ENCODE measurements around the gene KCNQ1. TPM values are rescaled to one million over a fixed set of nuclear protein-coding genes. Genes with fewer than 3 reads are reported as not detected.

KCNQ1 gene
- polyA plus RNA-seq, 2 donors = 0.31 to 0.52 TPM

DNA sequence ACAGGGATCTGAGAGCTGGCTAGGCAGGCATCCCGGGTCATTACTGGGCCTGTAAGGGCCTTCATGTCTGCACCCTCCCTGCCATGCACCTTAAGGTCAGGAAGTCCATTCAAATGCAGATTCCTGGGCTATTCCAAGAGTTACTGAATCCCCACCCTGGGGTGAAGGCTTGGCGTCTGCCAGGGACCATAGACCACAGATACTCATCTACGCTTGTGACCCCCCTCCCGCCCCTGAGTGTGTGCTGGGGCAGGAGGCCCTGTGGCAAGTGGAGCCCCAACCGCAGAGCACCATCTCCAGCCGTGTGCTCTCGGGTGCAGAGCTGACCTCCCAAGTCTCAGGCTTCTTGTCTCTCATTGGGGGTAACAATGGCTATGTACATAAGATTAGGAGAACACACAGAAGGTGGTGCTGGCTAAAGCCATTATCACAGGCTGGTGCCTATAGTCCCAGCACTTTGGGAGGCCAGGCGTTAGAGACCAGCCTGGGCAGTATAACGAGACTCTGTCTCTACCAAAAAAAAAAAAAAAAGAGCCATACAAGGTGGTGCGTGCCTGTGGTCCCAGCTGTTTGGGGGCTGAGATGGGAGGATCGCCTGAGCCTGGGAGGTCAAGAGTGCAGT, 274.1 kb downstream of the KCNQ1 start:
- Histone ChIP-seq H3K4me1 (ENCODE audit: control insufficient read depth in 2 of 2, insufficient read depth in 2 of 2, low read length in 1 of 2) (peaks cover 0 to 3% of the 10 kb centered on the region in 2 donors), H3K27me3 (ENCODE audit: control insufficient read depth in 1 of 2, insufficient read depth in 2 of 2, low read length in 2 of 2) (no peaks in the 10 kb centered on the region), H3K27ac (ENCODE audit: low read depth in 2 of 2, low read length in 1 of 2) (no peak overlapping the region), H3K9me3 (ENCODE audit: control insufficient read depth in 2 of 2, insufficient read depth in 1 of 2, low read depth in 1 of 2, low read length in 1 of 2) (no peaks in the 10 kb centered on the region), H3K36me3 (ENCODE audit: control insufficient read depth in 2 of 2, insufficient read depth in 2 of 2, low read length in 1 of 2) (no peaks in the 10 kb centered on the region), H3K4me3 (ENCODE audit: low read depth in 1 of 2, low read length in 2 of 2) (no peak overlapping the region)
- 94 to 95% methylated on average over 11 of the region's 11 CpGs for WGBS, 2 donors

DNA sequence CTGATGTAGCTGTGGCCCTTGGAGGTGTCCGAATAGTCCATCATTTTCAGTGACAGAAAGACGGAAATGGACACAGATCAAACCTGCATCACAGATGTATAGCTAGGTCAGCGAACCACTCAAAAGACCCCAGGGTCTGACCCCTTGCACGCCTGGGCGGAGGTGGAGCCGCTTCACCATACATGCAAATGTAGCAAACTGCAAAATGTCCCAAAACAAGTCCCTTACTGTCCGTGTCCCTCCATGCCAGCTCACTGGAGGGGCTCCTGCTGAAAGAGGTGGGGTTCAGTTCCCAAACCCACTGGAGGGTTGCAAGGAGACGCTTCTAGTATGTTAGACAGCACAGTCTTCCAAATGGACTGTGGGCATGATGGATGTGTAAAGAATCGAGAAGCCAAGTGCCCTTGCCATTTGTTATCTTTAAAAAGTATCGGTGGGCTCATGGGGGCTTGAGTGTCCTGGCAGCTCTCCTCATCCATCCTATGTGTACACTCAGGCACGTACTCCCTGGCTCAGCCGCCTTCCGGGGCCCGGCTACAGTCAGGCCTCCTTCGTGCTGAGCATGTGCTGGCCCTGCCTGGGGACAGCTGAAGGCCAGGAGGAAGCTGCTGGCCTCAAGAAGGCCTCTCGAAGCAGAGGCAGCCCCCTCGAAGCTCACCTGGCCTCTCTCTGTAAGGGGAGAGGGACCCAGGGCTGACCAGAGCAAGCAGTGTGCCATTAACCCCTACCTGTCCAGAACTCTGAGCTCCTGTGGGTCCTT, 275.2 kb downstream of the KCNQ1 start:
- Histone ChIP-seq H3K4me3 (ENCODE audit: low read depth in 1 of 2, low read length in 2 of 2) (no peak overlapping the region), H3K36me3 (ENCODE audit: control insufficient read depth in 2 of 2, insufficient read depth in 2 of 2, low read length in 1 of 2) (no peaks in the 10 kb centered on the region), H3K27me3 (ENCODE audit: control insufficient read depth in 1 of 2, insufficient read depth in 2 of 2, low read length in 2 of 2) (no peaks in the 10 kb centered on the region), H3K9me3 (ENCODE audit: control insufficient read depth in 2 of 2, insufficient read depth in 1 of 2, low read depth in 1 of 2, low read length in 1 of 2) (no peaks in the 10 kb centered on the region), H3K4me1 (ENCODE audit: control insufficient read depth in 2 of 2, insufficient read depth in 2 of 2, low read length in 1 of 2) (peaks cover 0 to 3% of the 10 kb centered on the region in 2 donors), H3K27ac (ENCODE audit: low read depth in 2 of 2, low read length in 1 of 2) (no peak overlapping the region)
- 80 to 83% methylated on average over 17 of the region's 17 CpGs for WGBS, 2 donors

DNA sequence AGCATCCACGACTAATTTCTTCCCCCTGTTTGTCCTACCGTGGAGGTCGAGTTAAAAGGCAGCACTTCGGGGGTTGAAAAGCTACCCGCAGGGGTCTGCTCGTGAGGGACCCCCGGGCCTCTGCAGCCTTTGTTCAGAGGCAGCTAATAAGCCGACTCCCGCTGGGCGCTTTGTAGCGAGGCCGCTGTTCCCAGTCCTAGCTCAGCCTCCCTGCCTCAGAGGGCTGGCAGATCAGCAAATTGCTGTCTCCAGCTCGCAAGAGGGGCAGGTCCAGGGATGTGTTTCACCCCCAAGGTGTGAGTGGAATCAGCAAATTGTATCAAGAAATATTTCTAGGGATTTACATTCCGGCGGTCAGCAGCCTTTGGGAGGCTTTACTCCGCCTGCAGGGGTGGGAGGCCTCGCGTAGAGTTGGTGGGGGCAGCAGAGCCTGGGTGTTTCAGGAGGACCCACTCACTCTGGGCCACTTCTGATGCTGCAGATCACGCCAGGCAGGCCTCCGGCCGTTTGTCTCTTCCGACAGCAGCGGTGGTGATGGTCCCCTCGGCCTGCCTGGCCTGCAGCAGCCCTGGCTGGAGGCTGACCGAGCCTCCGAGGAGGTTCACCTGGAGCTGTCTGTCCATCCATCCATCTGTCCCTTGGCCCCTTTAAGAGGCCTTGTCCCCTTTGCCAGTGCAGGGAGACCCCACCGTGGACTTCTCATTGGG, 276.6 kb downstream of the KCNQ1 start:
- 86 to 88% methylated on average over 27 of the region's 27 CpGs for WGBS, 2 donors
- Histone ChIP-seq H3K27ac (ENCODE audit: low read depth in 2 of 2, low read length in 1 of 2) (no peak overlapping the region), H3K27me3 (ENCODE audit: control insufficient read depth in 1 of 2, insufficient read depth in 2 of 2, low read length in 2 of 2) (no peaks in the 10 kb centered on the region), H3K4me3 (ENCODE audit: low read depth in 1 of 2, low read length in 2 of 2) (no peak overlapping the region), H3K4me1 (ENCODE audit: control insufficient read depth in 2 of 2, insufficient read depth in 2 of 2, low read length in 1 of 2) (no peaks in the 10 kb centered on the region), H3K9me3 (ENCODE audit: control insufficient read depth in 2 of 2, insufficient read depth in 1 of 2, low read depth in 1 of 2, low read length in 1 of 2) (no peaks in the 10 kb centered on the region), H3K36me3 (ENCODE audit: control insufficient read depth in 2 of 2, insufficient read depth in 2 of 2, low read length in 1 of 2) (no peaks in the 10 kb centered on the region)

DNA sequence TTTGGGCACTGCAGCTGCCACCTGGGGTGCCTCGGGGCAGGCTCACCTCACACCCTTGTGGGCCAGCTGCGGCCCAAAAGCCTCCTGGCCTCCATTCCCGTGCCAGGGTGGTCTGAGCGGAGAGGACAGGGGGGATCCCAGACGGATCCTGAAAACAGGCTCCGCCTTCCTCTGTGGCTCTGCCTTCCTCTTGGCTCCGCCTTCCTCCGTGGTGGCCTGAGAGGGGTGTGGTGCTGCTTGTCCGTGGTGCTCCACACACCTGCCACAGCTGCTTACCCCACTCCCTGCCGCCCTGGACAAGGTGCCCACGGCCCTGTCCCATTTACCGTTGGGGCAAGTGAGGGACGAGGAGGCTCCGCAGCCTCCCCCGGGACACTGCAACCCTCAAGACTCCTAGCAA, 278.1 kb downstream of the KCNQ1 start:
- 82 to 86% methylated on average over 15 of the region's 15 CpGs for whole genome bisulfite sequencing, 2 donors
- Histone ChIP-seq H3K9me3 (ENCODE audit: control insufficient read depth in 2 of 2, insufficient read depth in 1 of 2, low read depth in 1 of 2, low read length in 1 of 2) (no peaks in the 10 kb centered on the region), H3K36me3 (ENCODE audit: control insufficient read depth in 2 of 2, insufficient read depth in 2 of 2, low read length in 1 of 2) (no peaks in the 10 kb centered on the region), H3K27ac (ENCODE audit: low read depth in 2 of 2, low read length in 1 of 2) (no peak overlapping the region), H3K27me3 (ENCODE audit: control insufficient read depth in 1 of 2, insufficient read depth in 2 of 2, low read length in 2 of 2) (no peaks in the 10 kb centered on the region), H3K4me3 (ENCODE audit: low read depth in 1 of 2, low read length in 2 of 2) (no peak overlapping the region), H3K4me1 (ENCODE audit: control insufficient read depth in 2 of 2, insufficient read depth in 2 of 2, low read length in 1 of 2) (no peaks in the 10 kb centered on the region)

DNA sequence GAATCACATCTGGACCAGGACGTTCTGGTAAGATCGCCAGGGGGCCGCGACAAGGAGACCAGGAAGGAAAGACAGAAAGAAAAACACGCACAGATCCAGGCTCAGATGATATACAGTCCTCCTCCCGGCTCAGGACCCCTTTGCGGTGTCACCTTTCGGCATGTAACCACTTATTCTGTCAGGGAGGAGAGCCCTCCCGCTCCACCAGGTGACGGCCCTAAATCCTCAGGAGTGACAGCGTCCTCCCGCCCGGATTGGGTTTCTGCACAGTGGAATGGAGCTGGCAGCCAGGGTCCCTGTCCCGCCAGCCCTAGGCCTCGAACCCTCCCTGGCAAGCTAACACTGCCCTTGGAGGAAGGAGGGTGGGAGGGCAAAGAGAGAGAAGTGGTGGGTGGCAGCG, 279.3 kb downstream of the KCNQ1 start:
- WGBS, 2 donors = 91 to 92% methylated on average over 16 of the region's 16 CpGs
- Histone ChIP-seq H3K36me3 (ENCODE audit: control insufficient read depth in 2 of 2, insufficient read depth in 2 of 2, low read length in 1 of 2) (no peaks in the 10 kb centered on the region), H3K4me1 (ENCODE audit: control insufficient read depth in 2 of 2, insufficient read depth in 2 of 2, low read length in 1 of 2) (no peaks in the 10 kb centered on the region), H3K4me3 (ENCODE audit: low read depth in 1 of 2, low read length in 2 of 2) (no peak overlapping the region), H3K27me3 (ENCODE audit: control insufficient read depth in 1 of 2, insufficient read depth in 2 of 2, low read length in 2 of 2) (no peaks in the 10 kb centered on the region), H3K9me3 (ENCODE audit: control insufficient read depth in 2 of 2, insufficient read depth in 1 of 2, low read depth in 1 of 2, low read length in 1 of 2) (no peaks in the 10 kb centered on the region), H3K27ac (ENCODE audit: low read depth in 2 of 2, low read length in 1 of 2) (no peak overlapping the region)

DNA sequence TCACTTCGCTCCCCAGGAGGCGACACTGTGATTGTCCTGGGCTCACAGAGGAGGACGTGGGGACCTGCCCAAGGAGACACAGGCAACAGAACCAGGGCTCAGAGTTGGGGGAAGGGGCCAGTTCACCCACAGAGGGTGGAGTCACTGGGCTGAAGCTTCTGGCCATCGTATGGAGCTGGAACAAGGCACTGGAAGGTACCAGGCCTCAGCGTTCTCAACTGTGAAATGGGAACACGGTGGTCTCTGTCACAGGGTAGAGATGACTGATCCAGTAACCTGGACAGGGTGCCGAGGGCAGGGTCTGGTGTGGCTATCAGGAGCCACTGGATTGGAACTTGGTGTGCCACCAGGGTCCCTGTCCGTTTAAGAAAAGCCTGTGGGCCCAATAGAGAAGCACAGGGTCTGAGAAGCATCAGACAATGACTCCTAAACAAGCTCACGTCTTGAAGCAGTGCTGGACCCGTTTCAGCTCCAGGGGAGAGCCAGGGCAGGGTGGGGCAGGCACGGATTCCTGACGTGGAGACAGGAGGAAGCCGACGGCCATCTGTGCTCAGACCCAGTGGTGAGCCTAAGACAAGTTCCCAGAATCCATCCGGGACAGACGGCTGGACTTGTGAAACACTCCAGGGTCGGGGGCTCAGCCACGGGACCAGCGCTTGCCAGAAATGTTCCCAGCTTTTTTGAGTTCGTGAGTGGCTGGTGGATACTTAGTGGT, 280.0 kb downstream of the KCNQ1 start:
- H3K27ac ChIP-seq (ENCODE audit: low read depth in 2 of 2, low read length in 1 of 2) = no peak overlapping the region
- no peaks in the 10 kb centered on the region for H3K36me3 ChIP-seq (ENCODE audit: control insufficient read depth in 2 of 2, insufficient read depth in 2 of 2, low read length in 1 of 2)
- 62 to 72% methylated on average over 20 of the region's 20 CpGs for WGBS, 2 donors

DNA sequence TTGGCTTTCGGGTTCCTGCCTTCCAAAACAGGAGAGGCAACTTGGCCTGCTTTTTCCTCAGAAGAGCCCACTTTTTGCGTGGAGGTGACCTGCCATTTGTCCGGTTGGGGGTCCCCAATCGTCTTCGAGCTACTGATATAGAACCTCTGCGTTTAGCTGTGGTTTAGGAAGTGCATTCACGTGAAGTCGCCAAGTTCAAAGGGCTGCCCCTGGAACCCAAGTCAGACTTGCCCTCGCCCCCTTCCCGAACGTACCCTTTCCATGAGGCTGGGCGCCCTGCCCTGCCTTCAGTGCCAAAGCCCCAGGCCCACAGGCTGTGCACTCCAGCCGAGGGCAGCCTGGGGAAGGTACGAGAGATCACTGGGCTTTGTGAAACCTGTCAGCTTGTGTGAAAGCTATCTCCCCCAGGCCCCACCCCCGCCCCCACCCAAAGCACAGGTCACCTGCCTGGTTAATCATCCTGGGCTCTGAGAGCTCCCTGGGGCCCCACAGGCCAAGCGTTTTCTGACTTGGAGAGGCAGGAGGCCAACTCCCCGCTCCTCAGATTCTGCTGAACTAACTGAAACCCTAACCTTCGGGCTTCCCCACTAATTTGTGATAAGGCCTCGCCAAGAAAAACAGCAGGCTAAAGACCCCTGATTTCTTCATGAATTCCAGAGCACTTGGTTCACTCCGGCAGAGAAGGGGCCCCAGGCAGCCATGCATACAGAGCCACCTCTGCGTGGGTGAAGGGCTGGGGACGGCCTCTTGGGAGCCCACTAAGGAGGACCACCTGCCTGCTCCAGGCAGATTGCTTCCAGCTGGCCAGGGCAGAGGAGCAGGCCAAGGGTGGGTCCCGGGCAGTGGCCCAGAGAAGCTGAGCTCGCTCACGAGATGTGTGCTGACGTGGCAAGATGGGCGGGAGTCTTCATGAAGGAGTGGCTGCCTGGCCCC, 280.8 kb downstream of the KCNQ1 start:
- Histone ChIP-seq H3K36me3 (ENCODE audit: control insufficient read depth in 2 of 2, insufficient read depth in 2 of 2, low read length in 1 of 2) (no peaks in the 10 kb centered on the region), H3K4me1 (ENCODE audit: control insufficient read depth in 2 of 2, insufficient read depth in 2 of 2, low read length in 1 of 2) (no peaks in the 10 kb centered on the region), H3K27me3 (ENCODE audit: control insufficient read depth in 1 of 2, insufficient read depth in 2 of 2, low read length in 2 of 2) (no peaks in the 10 kb centered on the region), H3K27ac (ENCODE audit: low read depth in 2 of 2, low read length in 1 of 2) (no peak overlapping the region), H3K9me3 (ENCODE audit: control insufficient read depth in 2 of 2, insufficient read depth in 1 of 2, low read depth in 1 of 2, low read length in 1 of 2) (no peaks in the 10 kb centered on the region), H3K4me3 (ENCODE audit: low read depth in 1 of 2, low read length in 2 of 2) (no peak overlapping the region)
- 79 to 80% methylated on average over 27 of the region's 27 CpGs for WGBS, 2 donors

More for the DNA sequence above, 280.0 kb downstream of the KCNQ1 start:
- H3K9me3 ChIP-seq (ENCODE audit: control insufficient read depth in 2 of 2, insufficient read depth in 1 of 2, low read depth in 1 of 2, low read length in 1 of 2) = no peaks in the 10 kb centered on the region
- H3K4me1 ChIP-seq (ENCODE audit: control insufficient read depth in 2 of 2, insufficient read depth in 2 of 2, low read length in 1 of 2) = no peaks in the 10 kb centered on the region
- H3K27me3 ChIP-seq (ENCODE audit: control insufficient read depth in 1 of 2, insufficient read depth in 2 of 2, low read length in 2 of 2) = no peaks in the 10 kb centered on the region
- H3K4me3 ChIP-seq (ENCODE audit: low read depth in 1 of 2, low read length in 2 of 2) = no peak overlapping the region

DNA sequence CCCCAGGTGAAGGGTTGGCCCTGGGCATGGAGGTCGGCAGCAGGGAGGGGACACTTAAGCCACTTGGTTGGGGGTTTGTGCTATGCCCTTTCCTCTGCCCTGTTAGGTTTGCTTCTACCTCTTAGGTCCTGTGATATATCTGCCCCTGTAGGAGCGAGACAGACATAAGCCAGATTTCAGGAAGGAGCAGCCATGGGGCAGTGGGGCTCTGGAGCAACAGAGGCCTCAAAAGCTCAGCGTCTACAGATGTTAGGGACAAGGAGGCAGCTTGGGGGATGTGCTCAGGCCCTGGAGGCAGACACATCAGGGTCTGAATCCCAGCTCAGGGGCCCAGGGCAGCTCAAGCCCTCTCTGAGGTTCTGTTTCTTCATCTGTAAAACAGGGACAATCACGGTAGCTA, 282.2 kb downstream of the KCNQ1 start:
- Histone ChIP-seq H3K36me3 (ENCODE audit: control insufficient read depth in 2 of 2, insufficient read depth in 2 of 2, low read length in 1 of 2) (no peaks in the 10 kb centered on the region), H3K27ac (ENCODE audit: low read depth in 2 of 2, low read length in 1 of 2) (no peak overlapping the region), H3K27me3 (ENCODE audit: control insufficient read depth in 1 of 2, insufficient read depth in 2 of 2, low read length in 2 of 2) (no peaks in the 10 kb centered on the region), H3K9me3 (ENCODE audit: control insufficient read depth in 2 of 2, insufficient read depth in 1 of 2, low read depth in 1 of 2, low read length in 1 of 2) (no peaks in the 10 kb centered on the region), H3K4me1 (ENCODE audit: control insufficient read depth in 2 of 2, insufficient read depth in 2 of 2, low read length in 1 of 2) (no peaks in the 10 kb centered on the region), H3K4me3 (ENCODE audit: low read depth in 1 of 2, low read length in 2 of 2) (no peak overlapping the region)
- 82 to 93% methylated on average over 4 of the region's 4 CpGs for WGBS, 2 donors

Measured in esophagus (tissue), 2 donors.